GM18519 (cell line): ENCODE results near the gene ZNF490.

Experiments used
- ATAC-seq: cut with Tn5 transposase; IDR thresholded peaks from one replicate; pipeline ENCODE4 v1.9.1; 2021; ENCODE audit warnings: mild to moderate bottlenecking, moderate library complexity; ENCODE audit not compliant: unreplicated experiment, low FRiP score

The ZNF490 gene

DNA sequence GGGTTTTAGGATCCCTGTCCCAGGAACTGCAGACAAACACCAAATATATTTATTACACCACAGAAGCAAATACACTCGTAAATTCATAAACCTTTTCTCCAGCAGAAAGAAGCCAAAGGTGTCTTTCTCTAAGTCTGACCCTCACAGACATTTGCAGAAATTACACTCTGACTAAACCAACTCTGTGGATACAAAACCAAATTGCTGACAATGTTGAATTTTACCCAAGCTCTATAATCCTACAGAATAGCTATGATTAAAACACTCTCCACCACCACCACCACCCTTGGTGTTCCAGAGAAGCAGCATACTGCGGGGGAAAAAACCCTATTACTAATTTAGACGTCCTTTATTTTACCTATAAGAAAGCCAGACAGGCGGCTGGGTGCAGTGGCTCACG is 64.5 kb downstream of the ZNF490 start:
- no peak for ATAC-seq

DNA sequence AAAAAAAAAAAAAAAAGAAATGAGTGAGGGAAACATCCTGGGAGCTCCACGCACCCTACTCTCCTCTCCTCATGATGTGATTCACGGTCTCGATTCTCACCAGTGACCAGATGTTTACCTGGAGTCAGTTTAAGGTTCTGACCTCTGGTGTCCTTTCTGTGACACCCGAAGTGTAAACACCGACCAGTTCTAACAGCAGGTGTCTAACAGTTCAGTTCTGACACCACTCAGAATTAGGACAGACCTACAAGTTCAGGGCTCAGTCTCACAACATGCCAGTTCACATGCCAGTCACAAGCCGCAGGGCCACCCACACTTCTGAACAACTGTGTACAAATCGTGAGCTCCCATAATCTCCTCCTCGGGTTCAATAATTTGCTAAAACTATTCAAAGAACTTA is 65.3 kb downstream of the ZNF490 start:
- ATAC-seq: no peak

DNA sequence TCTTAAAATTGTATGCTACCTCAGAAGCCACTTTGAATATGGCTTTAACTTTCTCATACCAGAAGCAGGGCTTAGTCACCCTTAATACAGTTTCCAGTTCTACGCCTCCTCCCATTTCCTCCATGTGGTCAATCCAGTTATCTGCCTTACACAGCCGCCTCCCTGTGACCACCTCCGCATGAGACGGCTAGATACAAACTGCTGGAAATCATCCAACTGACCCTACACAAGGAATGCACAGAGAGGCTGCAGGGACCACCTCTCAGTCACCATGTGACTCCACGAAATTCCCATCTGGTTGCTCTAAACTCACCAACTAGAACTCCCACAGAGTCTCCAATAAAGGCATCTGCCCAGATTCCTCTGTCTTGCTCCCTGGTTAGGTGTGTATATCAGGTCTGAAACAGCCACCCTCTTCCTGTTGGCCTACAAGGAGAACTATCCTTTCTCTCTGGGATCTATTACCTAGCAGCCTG is 66.2 kb downstream of the ZNF490 start:
- no peak for ATAC-seq

DNA sequence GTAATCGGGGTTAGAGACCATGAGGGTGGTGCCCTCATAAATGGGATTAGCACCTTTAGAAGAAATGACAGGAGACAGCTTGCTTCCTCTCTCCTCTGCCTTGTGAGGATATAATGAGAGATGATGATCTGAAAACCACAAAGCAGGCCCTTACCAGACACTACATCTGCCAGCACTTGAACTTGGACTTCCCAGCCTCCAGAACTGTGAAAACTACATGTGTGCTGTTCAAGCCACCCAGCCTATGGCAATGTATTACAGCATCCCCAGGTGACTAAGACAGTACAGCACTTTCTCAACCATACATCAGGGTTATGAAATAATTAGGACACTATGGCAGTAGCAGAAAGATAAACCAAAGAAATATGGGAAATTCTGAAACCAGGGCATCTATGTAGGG is 66.8 kb downstream of the ZNF490 start:
- no peak for ATAC-seq
